Natural killer cell (primary cell): ENCODE results near the gene DOCK4. TPM values are rescaled to one million over a fixed set of nuclear protein-coding genes. Genes with fewer than 3 reads are reported as not detected.

Source experiments
- ATAC-seq, 3 donors: fragments of 150-1000 bp in 2 of 3; fragments of 200-7000 bp in 1 of 3; cut with Tn5 transposase; 1 replicate in 1 of 3; 2 replicates in 2 of 3; pipeline ENCODE4 v1.10.0; 2021; ENCODE audit warnings: mild to moderate bottlenecking in 2 of 3, moderate library complexity in 2 of 3
- DNase-seq, 2 donors: peaks; one replicate each; pipeline versions ENCODE4 v3.0.0 to v3.0.0-alpha.2; 2013 to 2021; ENCODE audit warnings: mixed read lengths in 1 of 2
- H3K27ac ChIP-seq: one replicate; pipeline ENCODE4 v1.5.1; 2013; ENCODE audit warnings: mild to moderate bottlenecking, low read length
- H3K27me3 ChIP-seq: one replicate; pipeline ENCODE4 v1.6.1; 2013; ENCODE audit warnings: low read length; ENCODE audit not compliant: control insufficient read depth, insufficient read depth
- H3K36me3 ChIP-seq: one replicate; pipeline ENCODE4 v1.6.1; 2013; ENCODE audit warnings: low read length; ENCODE audit not compliant: control insufficient read depth, insufficient read depth
- H3K4me1 ChIP-seq: one replicate; pipeline ENCODE4 v1.6.1; 2013; ENCODE audit warnings: low read length; ENCODE audit not compliant: control insufficient read depth, insufficient read depth
- H3K4me3 ChIP-seq: one replicate; pipeline ENCODE4 v1.5.1; 2013; ENCODE audit warnings: low read length
- H3K9me3 ChIP-seq: one replicate; pipeline ENCODE4 v1.6.1; 2013; ENCODE audit warnings: low read length; ENCODE audit not compliant: control insufficient read depth, insufficient read depth
- H3K27ac Mint-ChIP-seq, 2 donors: one replicate each; pipeline ENCODE4 v1.8.0; 2022; ENCODE audit warnings: mild to moderate bottlenecking in 2 of 2, mixed read lengths in 2 of 2, moderate library complexity in 1 of 2
- H3K27me3 Mint-ChIP-seq, 2 donors: one replicate each; pipeline ENCODE4 v1.8.0; 2022; ENCODE audit warnings: low read depth in 2 of 2, mixed read lengths in 2 of 2
- H3K36me3 Mint-ChIP-seq: one replicate; pipeline ENCODE4 v1.8.0; 2022; ENCODE audit warnings: mixed read lengths
- H3K4me1 Mint-ChIP-seq, 2 donors: one replicate each; pipeline ENCODE4 v1.8.0; 2022; ENCODE audit warnings: mixed read lengths in 2 of 2
- H3K4me3 Mint-ChIP-seq: one replicate; pipeline ENCODE4 v1.8.0; 2022; ENCODE audit warnings: mild to moderate bottlenecking, moderate library complexity, mixed read lengths
- H3K9me3 Mint-ChIP-seq, 2 donors: one replicate each; pipeline ENCODE4 v1.8.0; 2022; ENCODE audit warnings: mixed read lengths in 2 of 2
- WGBS: methylation state at CpG from one replicate; pipeline ENCODE4 v1.1.7; 2013; ENCODE audit warnings: missing lambda C conversion rate; ENCODE audit not compliant: insufficient coverage; 5-methylcytosine and 5-hydroxymethylcytosine counted together
- intact Hi-C: fragments of 100-400 bp; cut with micrococcal nuclease; formaldehyde crosslinking; loops from one replicate; pipeline ENCODE4 v1.14.2; 2022
- total RNA-seq, 4 donors: library from RNA; stranded (reverse); fragments of 120-200 nt in 1 of 4; gene quantifications; one replicate each; pipeline versions ENCODE4 v1.2.3 to v1.2.4, GENCODE V29; 2013 to 2022
- TF ChIP-seq, protein P1 (sequence below): fragments of 200-600 bp; IDR thresholded peaks from one replicate; pipeline ENCODE4 v1.8.0; 2022; ENCODE audit warnings: antibody characterized with exemption

DOCK4 gene
- total RNA-seq, 3 donors from 2014 or later (not counting 1 experiment from before 2014, with no cell fraction given), result 0.61 to 2.4 (median 0.89) TPM

DNA sequence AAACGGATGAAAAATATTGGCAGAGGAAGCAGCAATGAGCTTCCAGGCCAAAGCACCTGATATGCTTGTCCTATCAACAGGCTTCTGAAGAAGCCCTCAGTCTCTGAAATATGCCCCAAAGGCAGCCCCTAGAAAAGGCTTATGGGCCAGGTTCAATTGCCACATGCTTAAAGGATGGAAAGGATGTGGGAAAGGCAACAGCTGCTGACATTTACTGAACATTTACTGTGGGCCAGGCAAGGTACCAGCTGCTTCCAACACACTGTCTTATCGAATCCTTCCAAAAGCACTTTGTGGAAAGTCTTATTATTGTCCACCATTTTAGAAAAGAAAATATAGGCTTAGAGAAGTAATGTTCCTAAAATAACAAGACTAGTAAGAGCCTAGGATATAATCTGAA is 56.5 kb downstream of the DOCK4 start:
- no peak overlapping the region for H3K27ac Mint-ChIP-seq
- no peak overlapping the region for H3K4me3 ChIP-seq
- H3K27me3 ChIP-seq, result no peaks in the 10 kb centered on the region
- H3K36me3 ChIP-seq, result no peaks in the 10 kb centered on the region
- H3K9me3 ChIP-seq, result no peaks in the 10 kb centered on the region
- no peaks in the 10 kb centered on the region for H3K4me1 Mint-ChIP-seq
- H3K36me3 Mint-ChIP-seq, result no peaks in the 10 kb centered on the region
- no peaks in the 10 kb centered on the region for H3K4me1 ChIP-seq
- 80% methylated on average over 1 of the region's 2 CpGs for WGBS
- no peak overlapping the region for H3K4me3 Mint-ChIP-seq
- intact Hi-C loops, result no loop called here
- no peak for ATAC-seq
- TF ChIP-seq, protein P1, sequence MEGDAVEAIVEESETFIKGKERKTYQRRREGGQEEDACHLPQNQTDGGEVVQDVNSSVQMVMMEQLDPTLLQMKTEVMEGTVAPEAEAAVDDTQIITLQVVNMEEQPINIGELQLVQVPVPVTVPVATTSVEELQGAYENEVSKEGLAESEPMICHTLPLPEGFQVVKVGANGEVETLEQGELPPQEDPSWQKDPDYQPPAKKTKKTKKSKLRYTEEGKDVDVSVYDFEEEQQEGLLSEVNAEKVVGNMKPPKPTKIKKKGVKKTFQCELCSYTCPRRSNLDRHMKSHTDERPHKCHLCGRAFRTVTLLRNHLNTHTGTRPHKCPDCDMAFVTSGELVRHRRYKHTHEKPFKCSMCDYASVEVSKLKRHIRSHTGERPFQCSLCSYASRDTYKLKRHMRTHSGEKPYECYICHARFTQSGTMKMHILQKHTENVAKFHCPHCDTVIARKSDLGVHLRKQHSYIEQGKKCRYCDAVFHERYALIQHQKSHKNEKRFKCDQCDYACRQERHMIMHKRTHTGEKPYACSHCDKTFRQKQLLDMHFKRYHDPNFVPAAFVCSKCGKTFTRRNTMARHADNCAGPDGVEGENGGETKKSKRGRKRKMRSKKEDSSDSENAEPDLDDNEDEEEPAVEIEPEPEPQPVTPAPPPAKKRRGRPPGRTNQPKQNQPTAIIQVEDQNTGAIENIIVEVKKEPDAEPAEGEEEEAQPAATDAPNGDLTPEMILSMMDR, result no peak
- no peak for DNase-seq
- peaks cover 24 to 38% of the 10 kb centered on the region in 2 donors for H3K27me3 Mint-ChIP-seq
- H3K27ac ChIP-seq, result no peak overlapping the region
- H3K9me3 Mint-ChIP-seq, result no peaks in the 10 kb centered on the region

DNA sequence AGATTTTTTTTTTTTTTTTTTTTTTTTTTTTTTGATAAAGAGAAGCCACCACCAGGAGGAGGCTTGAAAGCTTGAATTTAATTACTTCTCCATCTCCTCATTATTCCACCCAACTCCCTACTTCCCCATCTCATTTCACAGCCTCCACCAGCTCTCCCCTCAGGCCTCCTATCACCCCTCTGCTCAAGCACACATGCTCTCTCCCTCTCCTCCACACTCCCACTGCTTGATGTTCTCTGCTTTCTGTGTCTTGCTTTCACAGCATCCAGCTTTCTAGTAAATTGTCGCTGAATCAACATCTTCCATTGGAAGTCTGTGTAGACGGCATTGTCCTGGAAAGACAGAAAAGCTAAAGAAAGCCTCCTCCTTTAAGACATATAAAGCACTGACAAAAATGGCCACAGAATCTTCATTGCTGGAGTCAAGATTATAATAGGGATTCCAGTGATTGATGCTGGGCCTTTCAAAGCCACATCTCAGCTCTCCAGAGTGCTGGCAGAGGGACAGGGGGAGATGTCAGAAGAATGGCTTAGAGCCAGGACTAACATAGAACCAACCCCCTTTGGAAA is 58.3 kb downstream of the DOCK4 start:
- no peaks in the 10 kb centered on the region for H3K9me3 Mint-ChIP-seq
- no peak overlapping the region for H3K4me3 ChIP-seq
- no peak overlapping the region for H3K27ac Mint-ChIP-seq
- intact Hi-C loops, result no loop called here
- H3K36me3 ChIP-seq, result no peaks in the 10 kb centered on the region
- H3K4me1 Mint-ChIP-seq, result no peaks in the 10 kb centered on the region
- no peaks in the 10 kb centered on the region for H3K4me1 ChIP-seq
- no peak overlapping the region for H3K27ac ChIP-seq
- peaks cover 21 to 32% of the 10 kb centered on the region in 2 donors for H3K27me3 Mint-ChIP-seq
- TF ChIP-seq, protein P1, result no peak
- WGBS, result 93% methylated on average over 2 of the region's 2 CpGs
- DNase-seq (no peak), ATAC-seq (no peak)
- no peaks in the 10 kb centered on the region for H3K9me3 ChIP-seq
- no peaks in the 10 kb centered on the region for H3K36me3 Mint-ChIP-seq
- no peaks in the 10 kb centered on the region for H3K27me3 ChIP-seq
- no peak overlapping the region for H3K4me3 Mint-ChIP-seq

DNA sequence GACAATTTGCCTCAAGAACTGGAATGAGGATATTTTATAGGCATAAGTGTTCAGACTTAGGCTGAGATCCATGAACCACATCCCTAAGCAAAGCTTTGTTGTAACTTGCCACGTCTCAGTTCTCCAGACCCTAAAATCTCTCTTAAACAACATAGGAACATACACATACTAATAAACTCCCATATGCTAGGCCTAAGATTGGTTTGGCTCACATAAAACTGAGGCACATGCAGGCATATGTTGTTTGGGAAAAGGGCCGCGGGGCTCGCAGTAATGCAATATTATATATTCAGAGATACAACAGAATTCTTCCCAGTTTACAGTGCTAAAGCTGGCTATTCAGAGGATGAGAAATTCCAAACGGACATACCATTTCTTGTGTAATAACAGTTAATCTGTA is 61.0 kb downstream of the DOCK4 start:
- no peaks in the 10 kb centered on the region for H3K9me3 ChIP-seq
- intact Hi-C loops, result no loop called here
- H3K4me3 ChIP-seq, result no peak overlapping the region
- no peaks in the 10 kb centered on the region for H3K27me3 ChIP-seq
- H3K36me3 Mint-ChIP-seq, result no peaks in the 10 kb centered on the region
- H3K27me3 Mint-ChIP-seq, result peaks cover 15% of the 10 kb centered on the region in 2 donors
- H3K27ac Mint-ChIP-seq, result no peak overlapping the region
- no peak for ATAC-seq
- no peaks in the 10 kb centered on the region for H3K9me3 Mint-ChIP-seq
- TF ChIP-seq, protein P1, result no peak
- no peaks in the 10 kb centered on the region for H3K4me1 Mint-ChIP-seq
- no peak overlapping the region for H3K27ac ChIP-seq
- no peaks in the 10 kb centered on the region for H3K4me1 ChIP-seq
- H3K4me3 Mint-ChIP-seq, result no peak overlapping the region
- no peak for DNase-seq
- no peaks in the 10 kb centered on the region for H3K36me3 ChIP-seq
- 91% methylated on average over 4 of the region's 5 CpGs for WGBS
